GM12891 (cell line): ENCODE measurements around the gene METTL23.

Experiments
- POLR2A ChIP-seq: IDR thresholded peaks from 2 replicates; pipeline ENCODE4 v1.6.1; 2011; ENCODE audit warnings: low read depth, low read length, control low read depth
- POLR2AphosphoS5 ChIP-seq: IDR thresholded peaks from 2 replicates; pipeline ENCODE4 v1.6.1; 2011; ENCODE audit warnings: low read depth, low read length, control low read depth

DNA sequence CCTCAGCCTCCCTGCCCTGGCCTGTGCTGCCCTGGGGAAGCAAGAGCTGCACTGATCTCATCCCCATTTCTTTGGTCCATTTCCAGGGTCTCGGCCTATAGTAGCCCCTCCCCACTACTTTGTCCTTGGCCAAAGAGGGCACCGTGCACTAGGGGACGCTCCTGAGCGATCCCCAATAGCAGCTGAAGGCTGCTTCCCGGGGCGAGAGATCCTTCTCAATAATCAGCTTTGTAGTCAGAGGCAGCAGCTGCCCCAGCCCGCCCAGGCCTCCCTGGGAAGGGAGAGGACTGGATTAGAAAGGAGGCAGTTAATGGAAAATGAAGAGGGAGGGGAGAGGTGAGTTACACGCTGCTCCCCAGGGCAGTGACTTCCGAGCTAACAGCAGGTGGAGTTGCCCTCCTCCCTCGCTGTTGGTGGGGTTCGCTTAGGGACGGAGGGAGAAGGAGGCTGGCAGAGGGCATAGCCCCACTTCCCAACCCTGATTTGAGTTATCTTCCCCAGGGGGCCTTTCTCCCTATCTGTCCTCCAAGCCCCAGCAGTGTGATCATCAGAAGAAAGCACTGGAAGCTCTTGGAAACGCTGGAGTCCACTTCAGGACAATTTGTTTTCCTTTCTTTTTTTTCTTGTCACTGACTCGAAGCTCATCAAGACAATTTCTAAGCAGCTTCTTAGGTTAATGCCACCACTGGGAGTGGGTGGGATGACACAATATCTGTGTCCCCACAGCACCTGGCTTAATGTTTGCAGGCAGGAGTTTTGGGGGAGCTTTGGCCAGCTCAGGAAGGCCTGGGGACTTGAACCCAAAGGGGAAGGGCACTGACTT, 18.4 kb upstream of the METTL23 start:
- TF ChIP-seq POLR2A (no peak), POLR2AphosphoS5 (no peak)
